Stimulated activated CD4-positive, alpha-beta T cell treated with anti-CD3 and anti-CD28 coated beads, Interleukin-4, amount 100 ng/mL, for 24 hours (primary cell): ENCODE results near the gene DUOX2.
"Not testable (repeated sequence)": the region's sequence is repeated elsewhere in the genome, so short reads cannot be mapped to it uniquely, and the experiment has no call there.

Experiments used
- DNase-seq: peaks from one replicate; pipeline ENCODE4 v3.0.0-alpha.2; 2020

DUOX2 gene

GRCh38 chr15:45062301-45062700 lies 51.7 kb downstream of the DUOX2 start:
- not testable (repeated sequence) for DNase-seq

DNA sequence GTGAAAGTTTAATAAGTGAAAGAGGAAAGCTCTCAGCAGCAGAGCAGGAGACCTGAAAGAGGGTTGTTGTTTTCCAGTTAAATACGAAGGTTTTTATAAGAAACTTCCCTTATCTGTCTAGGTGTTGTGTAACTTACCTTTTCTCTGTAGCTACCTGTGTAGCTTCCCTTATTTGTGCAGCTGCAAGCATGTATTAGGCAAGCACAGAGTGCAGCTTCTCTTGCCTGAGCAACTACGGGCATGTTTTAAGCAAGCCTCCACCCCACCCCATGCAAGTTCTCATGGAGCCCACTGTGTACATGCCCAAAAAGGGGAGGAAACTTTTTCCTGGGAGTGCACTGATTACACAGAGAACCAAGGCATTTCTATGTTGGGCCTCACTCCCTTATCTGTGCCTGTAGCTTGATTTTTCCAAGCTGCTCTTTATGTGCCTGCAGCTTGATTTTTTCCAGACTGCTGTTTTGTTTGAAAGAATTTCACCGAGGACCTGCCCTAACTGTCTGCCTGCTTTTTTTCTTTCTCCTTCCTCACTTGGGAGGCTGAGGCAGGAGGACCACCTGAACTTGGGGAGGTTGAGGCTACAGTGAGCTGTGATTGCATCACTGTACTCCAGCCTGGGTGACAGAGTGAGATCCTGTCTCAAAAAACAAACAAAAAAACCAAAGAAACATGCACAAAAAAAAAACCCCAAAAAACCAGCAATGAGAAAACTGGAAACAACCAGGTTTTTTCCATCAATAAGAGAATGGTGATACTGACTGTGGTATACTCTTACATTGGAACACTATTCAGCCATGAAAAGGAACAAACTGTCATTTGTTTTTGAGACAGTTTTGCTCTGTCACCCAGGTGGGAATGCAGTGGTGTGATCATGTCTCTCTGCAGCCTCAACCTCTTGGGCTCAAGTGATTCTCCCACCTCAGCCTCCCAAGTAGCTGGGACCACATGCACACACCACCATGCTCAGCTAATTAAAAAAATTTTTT lies 55.0 kb downstream of the DUOX2 start:
- DNase-seq, result not testable (repeated sequence)

DNA sequence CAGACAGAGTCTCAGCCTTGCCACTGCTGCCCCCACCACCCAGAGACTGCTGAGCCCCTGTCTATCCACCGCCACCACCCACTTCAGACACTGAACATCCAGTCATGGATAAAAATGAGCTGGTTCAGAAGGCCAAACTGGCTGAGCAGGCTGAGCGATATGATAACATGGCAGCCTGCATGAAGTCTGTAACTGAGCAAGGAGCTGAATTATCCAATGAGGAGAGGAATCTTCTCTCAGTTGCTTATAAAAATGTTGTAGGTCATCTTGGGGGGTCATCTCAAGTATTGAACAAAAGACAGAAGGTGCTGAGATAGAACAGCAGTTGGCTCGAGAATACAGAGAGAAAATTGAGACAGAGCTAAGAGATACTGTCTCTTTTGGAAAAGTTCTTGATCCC lies 61.3 kb downstream of the DUOX2 start:
- not testable (repeated sequence) for DNase-seq

DNA sequence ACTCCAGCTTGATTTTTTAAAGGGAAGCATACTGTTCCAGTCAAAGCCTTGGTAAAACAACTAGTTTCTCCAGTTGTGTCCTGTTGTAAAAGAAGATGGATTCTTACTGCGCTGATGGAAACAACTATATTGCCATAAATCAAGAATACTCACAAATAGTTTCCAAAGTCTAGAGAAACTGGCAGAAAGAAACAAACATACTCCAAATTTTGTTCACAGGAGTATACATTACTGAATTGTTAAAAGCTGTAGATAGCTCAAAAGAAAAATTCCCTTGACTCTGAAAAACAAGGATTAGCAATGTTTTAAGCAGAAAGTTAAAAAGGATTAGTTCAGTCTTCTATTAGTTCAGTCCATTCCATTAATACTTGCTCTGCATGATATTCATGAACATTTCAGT lies 63.4 kb downstream of the DUOX2 start:
- no peak for DNase-seq

DNA sequence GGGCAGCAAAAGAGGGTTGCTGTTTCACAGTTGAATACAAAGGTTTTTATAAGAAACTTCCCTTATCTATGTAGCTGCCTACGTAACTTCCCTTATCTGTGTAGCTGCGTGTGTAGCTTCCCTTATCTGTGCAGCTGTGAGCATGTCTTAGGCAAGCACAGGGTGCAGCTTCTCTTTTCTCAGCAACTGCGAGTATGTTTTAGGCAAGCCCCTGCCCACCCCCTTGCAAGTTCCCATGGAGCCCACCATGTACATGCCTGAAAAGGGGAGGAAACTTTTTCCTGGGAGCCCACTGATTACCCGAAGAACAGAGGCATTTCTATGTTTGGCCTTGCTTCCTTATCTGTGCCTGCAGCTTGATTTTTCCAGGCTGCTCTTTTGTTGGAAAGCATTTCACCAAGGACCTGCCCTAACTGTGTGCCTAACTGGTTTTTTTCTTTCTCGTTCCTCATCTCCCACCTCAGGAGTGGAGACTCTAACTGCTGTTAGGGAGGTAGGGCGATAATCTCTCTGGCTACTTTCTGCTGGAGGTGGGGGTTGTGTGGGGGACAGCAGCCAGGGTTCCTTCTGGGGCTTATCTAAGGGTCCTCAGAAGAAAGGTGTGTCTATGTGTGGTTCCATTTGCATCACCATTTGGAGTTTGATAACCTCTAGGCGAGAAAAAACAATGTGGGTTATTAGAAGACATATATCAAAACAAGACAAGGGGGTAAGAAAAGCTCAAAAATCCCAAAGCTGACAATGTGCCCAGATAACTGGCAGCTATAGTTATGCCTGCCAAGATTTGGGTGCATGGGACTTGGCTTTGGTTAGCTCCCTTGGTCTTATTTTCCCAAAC lies 65.0 kb downstream of the DUOX2 start:
- no peak for DNase-seq

GRCh38 chr15:45048449-45048793 lies 65.6 kb downstream of the DUOX2 start:
- DNase-seq, result not testable (repeated sequence)

GRCh38 chr15:45044270-45044669 lies 69.7 kb downstream of the DUOX2 start:
- DNase-seq, result not testable (repeated sequence)

DNA sequence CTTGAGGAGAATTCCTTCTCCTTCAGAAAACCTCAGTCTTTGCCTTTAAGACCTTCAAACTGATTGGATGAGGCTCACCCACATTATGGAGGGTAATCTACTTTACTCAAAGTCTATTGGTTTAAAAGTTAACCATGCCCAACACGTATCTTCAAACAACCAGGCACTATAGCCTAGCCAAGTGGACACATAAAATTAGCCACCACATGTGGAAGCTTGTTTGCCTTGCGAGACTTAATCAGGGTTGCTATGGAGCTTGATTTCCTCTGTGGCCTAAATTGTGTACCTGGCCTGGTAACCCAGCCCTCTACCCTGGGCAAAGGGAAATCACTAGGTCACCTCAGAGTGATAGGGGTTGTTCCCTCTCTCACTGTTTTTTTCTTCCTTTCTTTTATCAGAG lies 71.1 kb downstream of the DUOX2 start:
- not testable (repeated sequence) for DNase-seq
